Measurements from ENCODE around the gene SPATC1L.

DNA sequence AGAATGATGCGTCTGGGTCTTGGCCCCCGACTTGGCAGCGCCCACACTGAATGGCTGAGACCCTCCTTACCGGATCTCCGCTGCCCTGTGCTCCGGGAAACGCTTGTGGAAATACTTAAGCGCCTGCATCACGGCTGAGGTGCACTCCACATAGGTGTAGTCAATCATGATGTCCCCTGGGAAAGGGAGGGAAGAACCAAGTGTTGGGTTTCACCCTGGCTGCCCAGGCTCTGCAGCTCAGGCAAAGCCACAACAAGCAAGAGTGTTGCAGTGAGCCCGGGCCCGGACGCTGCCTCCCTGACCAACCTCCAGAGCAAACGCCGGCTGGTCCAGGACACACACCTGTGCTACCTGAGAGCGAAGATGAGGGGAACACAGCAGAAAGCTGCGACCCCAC is 21.5 kb upstream of the SPATC1L start:
- TF ChIP-seq, protein P1, sequence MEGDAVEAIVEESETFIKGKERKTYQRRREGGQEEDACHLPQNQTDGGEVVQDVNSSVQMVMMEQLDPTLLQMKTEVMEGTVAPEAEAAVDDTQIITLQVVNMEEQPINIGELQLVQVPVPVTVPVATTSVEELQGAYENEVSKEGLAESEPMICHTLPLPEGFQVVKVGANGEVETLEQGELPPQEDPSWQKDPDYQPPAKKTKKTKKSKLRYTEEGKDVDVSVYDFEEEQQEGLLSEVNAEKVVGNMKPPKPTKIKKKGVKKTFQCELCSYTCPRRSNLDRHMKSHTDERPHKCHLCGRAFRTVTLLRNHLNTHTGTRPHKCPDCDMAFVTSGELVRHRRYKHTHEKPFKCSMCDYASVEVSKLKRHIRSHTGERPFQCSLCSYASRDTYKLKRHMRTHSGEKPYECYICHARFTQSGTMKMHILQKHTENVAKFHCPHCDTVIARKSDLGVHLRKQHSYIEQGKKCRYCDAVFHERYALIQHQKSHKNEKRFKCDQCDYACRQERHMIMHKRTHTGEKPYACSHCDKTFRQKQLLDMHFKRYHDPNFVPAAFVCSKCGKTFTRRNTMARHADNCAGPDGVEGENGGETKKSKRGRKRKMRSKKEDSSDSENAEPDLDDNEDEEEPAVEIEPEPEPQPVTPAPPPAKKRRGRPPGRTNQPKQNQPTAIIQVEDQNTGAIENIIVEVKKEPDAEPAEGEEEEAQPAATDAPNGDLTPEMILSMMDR (conservative IDR thresholded peaks at IDR 0.05), result no peak
- TF ChIP-seq ZFX (IDR thresholded peaks at IDR 0.05), result no peak

Measured in C4-2B (cell line).